Tibial nerve (tissue), 3 donors: ENCODE results near the gene ESYT2.

Experiments
- POLR2A ChIP-seq, 2 donors: fragments of 450-650 bp; IDR thresholded peaks; one replicate each; pipeline ENCODE4 v1.6.1; 2017; ENCODE audit warnings: antibody characterized with exemption in 2 of 2, mild to moderate bottlenecking in 2 of 2, moderate library complexity in 2 of 2
- TF ChIP-seq, protein P1 (sequence below), 5 experiments: fragments of 200-600 bp in 3 of 5; fragments of 450-650 bp in 2 of 5; sonication (generic) in 3 of 5; IDR thresholded peaks; one replicate each; pipeline ENCODE4 v1.5.1; 2016 to 2019; ENCODE audit warnings: antibody characterized with exemption in 5 of 5, mild to moderate bottlenecking in 3 of 5, moderate library complexity in 2 of 5

DNA sequence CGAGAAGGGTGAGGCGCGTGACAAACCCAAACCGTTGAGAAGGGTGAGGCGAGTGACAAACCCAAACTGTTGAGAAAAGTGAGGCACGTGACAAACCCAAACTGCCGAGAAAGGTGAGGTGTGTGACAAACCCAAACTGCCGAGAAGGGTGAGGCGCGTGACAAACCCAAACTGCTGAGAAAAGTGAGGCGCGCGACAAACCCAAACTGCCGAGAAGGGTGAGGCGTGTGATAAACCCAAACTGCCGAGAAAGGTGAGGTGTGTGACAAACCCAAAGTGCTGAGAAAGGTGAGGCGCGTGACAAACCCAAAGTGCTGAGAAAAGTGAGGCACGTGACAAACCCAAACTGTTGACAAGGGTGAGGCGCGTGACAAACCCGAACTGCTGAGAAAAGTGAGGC lies 25.0 kb downstream of the ESYT2 start:
- TF ChIP-seq POLR2A (IDR thresholded peaks at IDR 0.05): no peak
- TF ChIP-seq, protein P1, sequence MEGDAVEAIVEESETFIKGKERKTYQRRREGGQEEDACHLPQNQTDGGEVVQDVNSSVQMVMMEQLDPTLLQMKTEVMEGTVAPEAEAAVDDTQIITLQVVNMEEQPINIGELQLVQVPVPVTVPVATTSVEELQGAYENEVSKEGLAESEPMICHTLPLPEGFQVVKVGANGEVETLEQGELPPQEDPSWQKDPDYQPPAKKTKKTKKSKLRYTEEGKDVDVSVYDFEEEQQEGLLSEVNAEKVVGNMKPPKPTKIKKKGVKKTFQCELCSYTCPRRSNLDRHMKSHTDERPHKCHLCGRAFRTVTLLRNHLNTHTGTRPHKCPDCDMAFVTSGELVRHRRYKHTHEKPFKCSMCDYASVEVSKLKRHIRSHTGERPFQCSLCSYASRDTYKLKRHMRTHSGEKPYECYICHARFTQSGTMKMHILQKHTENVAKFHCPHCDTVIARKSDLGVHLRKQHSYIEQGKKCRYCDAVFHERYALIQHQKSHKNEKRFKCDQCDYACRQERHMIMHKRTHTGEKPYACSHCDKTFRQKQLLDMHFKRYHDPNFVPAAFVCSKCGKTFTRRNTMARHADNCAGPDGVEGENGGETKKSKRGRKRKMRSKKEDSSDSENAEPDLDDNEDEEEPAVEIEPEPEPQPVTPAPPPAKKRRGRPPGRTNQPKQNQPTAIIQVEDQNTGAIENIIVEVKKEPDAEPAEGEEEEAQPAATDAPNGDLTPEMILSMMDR (IDR thresholded peaks at IDR 0.05): no peak
